IMR-90 (cell line): ENCODE data around the gene BTN1A1. TPM values are rescaled to one million over a fixed set of nuclear protein-coding genes. Genes with fewer than 3 reads are reported as not detected.
A peak's percentile ranks its signal among the peaks of the same experiment; 100 is the strongest.

Experiments used
- ATAC-seq: fragments of 200-7000 bp; cut with Tn5 transposase; 2 replicates; pipeline ENCODE4 v1.9.1; 2020; ENCODE audit warnings: low read depth, mild to moderate bottlenecking, moderate library complexity
- BruUV-seq: library from RNA; stranded (reverse); fragments of 400-500 nt; replicated peaks from 2 replicates; lab custom pipeline; 2021; lab: Mats Ljungman, UMichigan
- CTCF ChIA-PET: fragments of 300-600 bp; formaldehyde crosslinking; extraction: SDS; loops from one replicate; lab custom pipeline; 2021; ENCODE audit warnings: antibody characterized with exemption; lab: Yijun Ruan, JAX
- POLR2A ChIA-PET: fragments of 300-600 bp; sonication (Branson Sonifier 250); formaldehyde crosslinking; loops from one replicate; lab custom pipeline; 2022; ENCODE audit warnings: antibody characterized with exemption; ENCODE audit not compliant: unreplicated experiment; lab: Charles Lee
- DNase-seq: peaks from one replicate; pipeline ENCODE4 v3.0.0; 2013
- H2AFZ ChIP-seq: replicated peaks from 2 replicates; pipeline ENCODE3; 2013; ENCODE audit warnings: low read length, mild to moderate bottlenecking; ENCODE audit not compliant: poor library complexity
- H2AK5ac ChIP-seq: 2 replicates; pipeline ENCODE4 v1.6.1; 2013; ENCODE audit warnings: low read depth, low read length, inconsistent platforms
- H2AK9ac ChIP-seq: replicated peaks from 2 replicates; pipeline ENCODE3; 2013; ENCODE audit warnings: mild to moderate bottlenecking, low read depth, low read length, moderate library complexity; ENCODE audit not compliant: poor library complexity
- H2BK120ac ChIP-seq: 2 replicates; pipeline ENCODE4 v1.6.1; 2013; ENCODE audit warnings: low read depth, low read length, inconsistent platforms
- H2BK15ac ChIP-seq: 3 replicates; pipeline ENCODE4 v1.6.1; 2013; ENCODE audit warnings: low read depth, low read length, inconsistent platforms
- H2BK20ac ChIP-seq: 2 replicates; pipeline ENCODE4 v1.6.1; 2013; ENCODE audit warnings: low read depth, mild to moderate bottlenecking, inconsistent platforms, low read length, moderate library complexity
- H2BK5ac ChIP-seq: 2 replicates; pipeline ENCODE4 v1.6.1; 2013; ENCODE audit warnings: mild to moderate bottlenecking, low read depth, low read length, inconsistent platforms; ENCODE audit not compliant: poor library complexity, severe bottlenecking
- H3K14ac ChIP-seq: replicated peaks from 2 replicates; pipeline ENCODE4 v1.6.1; 2013; ENCODE audit warnings: low read depth, low read length, inconsistent platforms
- H3K18ac ChIP-seq: 2 replicates; pipeline ENCODE4 v1.6.1; 2013; ENCODE audit warnings: low read depth, low read length, control low read depth
- H3K23ac ChIP-seq: 2 replicates; pipeline ENCODE4 v1.6.1; 2013; ENCODE audit warnings: low read depth, low read length, inconsistent platforms
- H3K27ac ChIP-seq: 2 replicates; pipeline ENCODE4 v1.5.1; 2013; ENCODE audit warnings: mild to moderate bottlenecking, control low read depth, low read length; ENCODE audit not compliant: insufficient read depth
- H3K27me3 ChIP-seq: 2 replicates; pipeline ENCODE4 v1.6.1; 2013; ENCODE audit warnings: low read length; ENCODE audit not compliant: control insufficient read depth, insufficient read depth
- H3K36me3 ChIP-seq: 2 replicates; pipeline ENCODE4 v1.6.1; 2013; ENCODE audit warnings: low read length, mixed read lengths; ENCODE audit not compliant: control insufficient read depth, insufficient read depth
- H3K4ac ChIP-seq: 2 replicates; pipeline ENCODE4 v1.6.1; 2013; ENCODE audit warnings: low read depth, low read length, inconsistent platforms
- H3K4me1 ChIP-seq: 2 replicates; pipeline ENCODE4 v1.6.1; 2013; ENCODE audit warnings: low read length, mixed read lengths; ENCODE audit not compliant: control insufficient read depth, insufficient read depth
- H3K4me2 ChIP-seq: 2 replicates; pipeline ENCODE4 v1.6.1; 2013; ENCODE audit warnings: low read depth, mild to moderate bottlenecking, control low read depth, low read length, moderate library complexity
- H3K4me3 ChIP-seq: 2 replicates; pipeline ENCODE4 v1.5.1; 2013; ENCODE audit warnings: low read depth, mild to moderate bottlenecking, control low read depth, low read length, moderate library complexity; ENCODE audit not compliant: insufficient read depth
- H3K56ac ChIP-seq: 2 replicates; pipeline ENCODE4 v1.6.1; 2013; ENCODE audit warnings: low read length, inconsistent platforms; ENCODE audit not compliant: insufficient read depth; ENCODE audit errors: extremely low read depth
- H3K79me1 ChIP-seq, 2 experiments: 2 replicates each; pipeline ENCODE4 v1.6.1; 2013; ENCODE audit warnings: low read length in 2 of 2, inconsistent platforms in 1 of 2, low read depth in 1 of 2
- H3K9ac ChIP-seq: 2 replicates; pipeline ENCODE4 v1.6.1; 2013; ENCODE audit warnings: low read depth, low read length, control low read depth
- H3K9me1 ChIP-seq: 2 replicates; pipeline ENCODE4 v1.6.1; 2013; ENCODE audit warnings: low read length, inconsistent platforms; ENCODE audit not compliant: insufficient read depth
- H3K9me3 ChIP-seq: 2 replicates; pipeline ENCODE4 v1.6.1; 2013; ENCODE audit warnings: low read length; ENCODE audit not compliant: control insufficient read depth, insufficient read depth
- H4K20me1 ChIP-seq: 2 replicates; pipeline ENCODE4 v1.6.1; 2013; ENCODE audit warnings: low read length, inconsistent platforms; ENCODE audit not compliant: insufficient read depth
- H4K5ac ChIP-seq: 2 replicates; pipeline ENCODE4 v1.6.1; 2013; ENCODE audit warnings: mild to moderate bottlenecking, low read depth, low read length, control low read depth
- H4K8ac ChIP-seq, 2 experiments: 2 replicates each; pipeline ENCODE4 v1.6.1; 2013; ENCODE audit warnings: low read depth in 2 of 2, low read length in 2 of 2, control low read depth in 1 of 2, inconsistent platforms in 1 of 2
- H4K91ac ChIP-seq: 2 replicates; pipeline ENCODE4 v1.6.1; 2013; ENCODE audit warnings: low read depth, low read length, inconsistent platforms; ENCODE audit not compliant: insufficient read depth
- BHLHE40 ChIP-seq: fragments of 150-350 bp; IDR thresholded peaks from 2 replicates; pipeline ENCODE4 v1.6.1; 2016; ENCODE audit warnings: mild to moderate bottlenecking, low read depth, low read length
- CEBPB ChIP-seq: IDR thresholded peaks from 2 replicates; pipeline ENCODE4 v1.6.1; 2012; ENCODE audit warnings: low read depth, low read length, improper control_type of control experiment
- ELK1 ChIP-seq: fragments of 150-350 bp; IDR thresholded peaks from 2 replicates; pipeline ENCODE4 v1.6.1; 2016; ENCODE audit warnings: low read depth, mild to moderate bottlenecking, low read length, moderate library complexity, borderline replicate concordance
- FOS ChIP-seq: fragments of 150-350 bp; IDR thresholded peaks from 2 replicates; pipeline ENCODE4 v1.6.1; 2016; ENCODE audit warnings: low read depth, low read length
- MAFK ChIP-seq: IDR thresholded peaks from 2 replicates; pipeline ENCODE4 v1.6.1; 2012; ENCODE audit warnings: low read depth, low read length, improper control_type of control experiment
- MAZ ChIP-seq: IDR thresholded peaks from 2 replicates; pipeline ENCODE4 v1.6.1; 2012; ENCODE audit warnings: low read depth, mild to moderate bottlenecking, low read length, improper control_type of control experiment, moderate library complexity, borderline replicate concordance
- MXI1 ChIP-seq: IDR thresholded peaks from 2 replicates; pipeline ENCODE4 v1.6.1; 2012; ENCODE audit warnings: low read depth, mild to moderate bottlenecking, low read length, moderate library complexity, borderline replicate concordance
- NFE2L2 ChIP-seq: fragments of 150-350 bp; IDR thresholded peaks from 2 replicates; pipeline ENCODE4 v1.6.1; 2016; ENCODE audit warnings: low read depth, mild to moderate bottlenecking, low read length
- POLR2A ChIP-seq: IDR thresholded peaks from 2 replicates; pipeline ENCODE4 v1.6.1; 2012; ENCODE audit warnings: mild to moderate bottlenecking, low read depth, low read length
- RAD21 ChIP-seq: IDR thresholded peaks from 2 replicates; pipeline ENCODE4 v1.6.1; 2012; ENCODE audit warnings: low read length, improper control_type of control experiment
- RCOR1 ChIP-seq: IDR thresholded peaks from 2 replicates; pipeline ENCODE4 v1.6.1; 2012; ENCODE audit warnings: mild to moderate bottlenecking, low read length, improper control_type of control experiment; ENCODE audit not compliant: insufficient replicate concordance
- RFX5 ChIP-seq: IDR thresholded peaks from 2 replicates; pipeline ENCODE4 v1.8.0; 2012; ENCODE audit warnings: low read depth, mild to moderate bottlenecking, low read length, moderate library complexity
- SMC3 ChIP-seq: fragments of 150-350 bp; IDR thresholded peaks from 2 replicates; pipeline ENCODE4 v1.6.1; 2016; ENCODE audit warnings: low read depth, mild to moderate bottlenecking, antibody characterized with exemption, low read length, moderate library complexity
- WGBS, 2 experiments: methylation state at CpG; one replicate each; pipeline versions ENCODE4 v1.1.5 to v1.1.7; 2013; ENCODE audit warnings: missing lambda C conversion rate in 2 of 2; ENCODE audit not compliant: insufficient read length in 1 of 2; ENCODE audit errors: extremely low coverage in 2 of 2; 5-methylcytosine and 5-hydroxymethylcytosine counted together
- dilution Hi-C: fragments of 300-500 bp; cut with HindIII; formaldehyde crosslinking; loops from one replicate; pipeline ENCODE4 v1.14.3; 2018; ENCODE audit warnings: low sequenced_read_pairs; ENCODE audit not compliant: unreplicated experiment
- in situ Hi-C: fragments of 300-500 bp; cut with MboI; formaldehyde crosslinking; loops from 3 replicates; pipeline ENCODE4 v1.14.3; 2019; ENCODE audit warnings: low sequenced_read_pairs, inconsistent platforms, mixed read lengths
- intact Hi-C: fragments of 100-400 bp; cut with micrococcal nuclease; formaldehyde crosslinking; loops from 2 replicates; pipeline ENCODE4 v1.10.0; 2022
- polyA plus RNA-seq, 3 experiments: library from polyadenylated mRNA; depleted of rRNA; stranded (reverse); fragments of >200 nt; gene quantifications; 2 replicates each; pipeline ENCODE4 v1.2.3, GENCODE V29; 2012; ENCODE audit warnings: low replicate concordance in 1 of 3
- total RNA-seq: library from RNA; depleted of rRNA; stranded (reverse); fragments of >200 nt; gene quantifications from 2 replicates; pipeline ENCODE4 v1.2.3, GENCODE V29; 2012
- TF ChIP-seq, protein P1 (sequence below): fragments of 150-350 bp; IDR thresholded peaks from 2 replicates; pipeline ENCODE4 v1.6.1; 2017; ENCODE audit warnings: mild to moderate bottlenecking, antibody characterized with exemption, low read length, low read depth

The BTN1A1 gene
- total and polyA plus RNA-seq, 2 of the 4 experiments (the other 2 are of a cell fraction) = not detected

DNA sequence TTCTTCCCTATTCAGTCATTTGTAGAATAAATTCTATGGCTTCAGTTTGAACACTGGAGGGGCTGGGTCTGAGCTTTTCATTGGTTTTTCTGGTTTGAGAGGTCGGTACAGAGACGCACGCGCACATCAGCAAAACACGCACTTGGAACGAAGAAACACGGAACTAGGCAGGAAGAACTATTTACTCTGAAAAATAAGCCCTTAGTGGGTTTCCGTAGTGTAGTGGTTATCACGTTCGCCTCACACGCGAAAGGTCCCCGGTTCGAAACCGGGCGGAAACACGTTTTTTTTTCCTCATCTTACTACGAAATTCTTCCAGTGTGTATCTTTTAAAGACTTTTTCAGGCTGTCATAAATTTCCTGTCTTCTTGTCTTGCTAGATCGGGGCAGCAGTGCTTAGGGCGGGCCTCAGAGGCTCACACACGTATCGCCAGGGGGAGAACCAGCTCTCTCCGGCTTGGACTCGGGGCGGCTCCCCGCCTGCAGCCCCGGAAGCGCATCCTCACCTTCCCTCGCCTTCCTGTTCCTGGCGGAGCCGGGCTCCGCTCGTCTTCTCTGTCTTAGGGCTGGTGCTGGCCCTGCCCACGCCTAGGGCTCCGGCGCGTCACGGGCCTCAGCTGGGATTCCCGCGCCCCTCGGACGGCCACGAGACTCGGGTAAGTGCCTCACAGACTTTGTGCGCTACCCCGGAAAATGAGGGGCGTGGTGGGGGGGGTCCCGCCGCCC, 37.9 kb downstream of the BTN1A1 start, which contains the start of gene HMGN4:
TSS of gene HMGN4 (plus strand) at position 521 of the 726 bp plus-strand sequence. CDS start 6,841 bp downstream, outside the sequence.
- no TSS peak for BruUV-seq
- Histone ChIP-seq H4K5ac (peak within 1 kb of the TSS; percentile 83), H2BK15ac (peak within 1 kb of the TSS; percentile 54; the same call in 1 of the 3 replicates), H3K9me1 (peaks cover 3% of the 10 kb centered on the region; the same call in 1 of the 2 replicates), H2BK5ac (peak within 1 kb of the TSS; percentile 92), H3K23ac (peak within 1 kb of the TSS; percentile 91), H4K91ac (peak within 1 kb of the TSS; percentile 95), H3K14ac (peak within 1 kb of the TSS; percentile 97), H3K18ac (peak within 1 kb of the TSS; percentile 78), H2AK5ac (peak within 1 kb of the TSS; percentile 71), H3K27ac (peak within 1 kb of the TSS; percentile 91), H3K36me3 (peaks cover 3% of the 10 kb centered on the region; the same call in 1 of the 2 replicates), H4K20me1 (peaks cover 7% of the 10 kb centered on the region; the same call in 1 of the 2 replicates), H2AFZ (peak within 1 kb of the TSS; percentile 96), H3K4ac (peak within 1 kb of the TSS; percentile 94), H3K56ac (peak within 1 kb of the TSS; percentile 92), H2BK20ac (0 out of 2 replicates have a peak within 1 kb of the TSS, but pooled peaks have one; percentile 20), H3K4me2 (peak within 1 kb of the TSS; percentile 100), H3K9ac (peak within 1 kb of the TSS; percentile 84), H3K9me3 (no peaks in the 10 kb centered on the region), H2BK120ac (peak within 1 kb of the TSS; percentile 70), H3K79me1 (peaks cover 12 to 26% of the 10 kb centered on the region in 2 experiments), H3K27me3 (no peaks in the 10 kb centered on the region), H4K8ac (peak within 1 kb of the TSS; percentile 74 to 99), H2AK9ac (peak within 1 kb of the TSS; percentile 91), H3K4me1 (peaks cover 2% of the 10 kb centered on the region; the same call in 1 of the 2 replicates), H3K4me3 (peak within 1 kb of the TSS; percentile 62)
- ATAC-seq (peak; percentile 72), DNase-seq (peak; percentile 90)
- 0% methylated on average over 18 of the region's 49 CpGs; no CpG with 5 or more reads in 1 of the 2 experiments for WGBS, 2 experiments
- ChIA-PET CTCF (interaction anchor here (1.0 to 1.2 kb wide), 3 partner anchors 196 to 287 kb away, joined by 3 to 4 read pairs (median 3); a partner anchor contains a TSS), POLR2A (interaction anchor here (1.2 kb wide), 1 partner anchor 594 kb away, joined by 21 read pairs; a partner anchor contains a TSS)
- intact Hi-C loops = loop anchor here (1.0 to 5.0 kb wide), 4 partner anchors 15 to 81 kb away; partner anchors contain the start of gene BTN2A1
- in situ Hi-C loops = no loop called here
- dilution Hi-C loops = no loop called here
- no peak for TF ChIP-seq ELK1
- no peak for TF ChIP-seq CEBPB
- peak; percentile 62; the same call in 1 of the 2 replicates for TF ChIP-seq BHLHE40
- no peak for TF ChIP-seq RFX5
- TF ChIP-seq MXI1 = peak; percentile 85
- TF ChIP-seq MAFK = peak; percentile 56; the same call in 1 of the 2 replicates
- TF ChIP-seq NFE2L2 = no peak
- TF ChIP-seq RAD21 = peak; percentile 6; the same call in 1 of the 2 replicates
- TF ChIP-seq SMC3 = no peak
- peak; percentile 48; the same call in 1 of the 2 replicates for TF ChIP-seq FOS
- TF ChIP-seq MAZ = 0 out of 2 replicates have a peak, but pooled peaks have one; percentile 21
- TF ChIP-seq POLR2A = peak; percentile 74
- no peak for TF ChIP-seq RCOR1
- TF ChIP-seq, protein P1, sequence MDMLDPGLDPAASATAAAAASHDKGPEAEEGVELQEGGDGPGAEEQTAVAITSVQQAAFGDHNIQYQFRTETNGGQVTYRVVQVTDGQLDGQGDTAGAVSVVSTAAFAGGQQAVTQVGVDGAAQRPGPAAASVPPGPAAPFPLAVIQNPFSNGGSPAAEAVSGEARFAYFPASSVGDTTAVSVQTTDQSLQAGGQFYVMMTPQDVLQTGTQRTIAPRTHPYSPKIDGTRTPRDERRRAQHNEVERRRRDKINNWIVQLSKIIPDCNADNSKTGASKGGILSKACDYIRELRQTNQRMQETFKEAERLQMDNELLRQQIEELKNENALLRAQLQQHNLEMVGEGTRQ = peak; percentile 38; the same call in 1 of the 2 replicates
